Measurements from ENCODE around the gene ARID1A. TPM values are rescaled to one million over a fixed set of nuclear protein-coding genes. Genes with fewer than 3 reads are reported as not detected.

Gene ARID1A
- total and polyA plus RNA-seq, 2 of the 8 experiments (the other 6 are each of a cell fraction or from before 2014, with no cell fraction given), result 52.1 to 103 TPM

DNA sequence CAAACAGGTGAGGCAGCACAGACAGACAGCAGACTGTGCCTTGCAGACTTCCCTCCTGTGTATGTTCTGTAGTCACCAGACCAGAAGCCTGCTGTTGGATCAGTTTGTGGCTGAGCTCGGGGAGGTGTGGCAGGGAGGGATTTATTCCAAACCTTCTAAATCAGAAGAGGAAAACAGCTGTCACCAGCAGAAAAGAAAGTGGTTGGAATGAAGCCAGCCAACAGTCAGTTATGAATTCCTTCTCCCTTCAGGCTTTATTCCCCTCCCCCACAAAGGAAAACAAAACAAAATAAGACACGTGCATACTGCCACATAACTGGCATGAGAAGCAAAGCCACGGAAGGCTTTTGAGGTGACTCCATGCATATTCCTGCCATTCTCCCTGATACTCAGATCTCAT, 72.9 kb downstream of the ARID1A start:
- Histone ChIP-seq H3K23ac (ENCODE audit: insufficient read length) (no peak overlapping the region), H3K27ac (ENCODE audit: low read depth, low read length) (no peak overlapping the region), H3K18ac (ENCODE audit: extremely low read depth, low read length) (no peak overlapping the region), H3K56ac (replicated peaks; ENCODE audit: insufficient read length, low read depth, low read length) (no peak overlapping the region), H3K4me2 (ENCODE audit: insufficient read depth in 1 of 2, low read depth in 2 of 2, low read length in 2 of 2) (no peak overlapping the region), H3K4ac (replicated peaks; ENCODE audit: insufficient read length, low read depth, low read length) (no peak overlapping the region), H4K8ac (ENCODE audit: extremely low read depth, insufficient read depth, low read length) (no peak overlapping the region), H2BK12ac (ENCODE audit: low read depth, low read length) (no peak overlapping the region), H2BK120ac (replicated peaks; ENCODE audit: low read depth, low read length) (no peak overlapping the region), H3K27me3 (replicated peaks in 1 of 4; ENCODE audit: control insufficient read depth in 3 of 4, extremely low read depth in 1 of 4, insufficient read depth in 3 of 4, low read length in 3 of 4) (no peaks in the 10 kb centered on the region), H4K91ac (replicated peaks; ENCODE audit: insufficient read length, low read length) (no peak overlapping the region), H3K9ac (replicated peaks in 1 of 4; ENCODE audit: extremely low read depth in 1 of 4, low read depth in 3 of 4, low read length in 3 of 4) (no peak overlapping the region), H3K79me1 (ENCODE audit: low read depth, low read length) (peaks cover 2% of the 10 kb centered on the region; the same call in 1 of the 2 replicates), H2BK15ac (ENCODE audit: low read length) (no peak overlapping the region), H2BK5ac (ENCODE audit: low read depth, low read length) (no peak overlapping the region), H3K23me2 (ENCODE audit: low read depth, low read length) (no peaks in the 10 kb centered on the region), H2AFZ (ENCODE audit: low read length) (no peak overlapping the region), H3K14ac (ENCODE audit: insufficient read length) (no peak overlapping the region), H3K36me3 (ENCODE audit: control insufficient read depth in 2 of 4, insufficient read depth in 4 of 4, low read length in 3 of 4) (peaks cover 67 to 93% (median 87%) of the 10 kb centered on the region in 4 experiments), H3K79me2 (ENCODE audit: control insufficient read depth in 1 of 2, insufficient read depth in 2 of 2, low read length in 2 of 2) (no peaks in the 10 kb centered on the region), H3K9me3 (ENCODE audit: insufficient read depth in 2 of 2, low read depth in 1 of 2, low read length in 1 of 2) (no peaks in the 10 kb centered on the region), H2AK5ac (ENCODE audit: low read depth, low read length) (no peak overlapping the region), H3K4me3 (ENCODE audit: extremely low read depth in 1 of 4, insufficient read depth in 2 of 4, low read depth in 3 of 4, low read length in 4 of 4) (no peak overlapping the region), H4K5ac (ENCODE audit: insufficient read length, low read depth, low read length) (no peak overlapping the region), H3K4me1 (replicated peaks in 1 of 4; ENCODE audit: control insufficient read depth in 3 of 4, insufficient read depth in 4 of 4, low read length in 3 of 4) (no peaks in the 10 kb centered on the region), H2BK20ac (ENCODE audit: low read length) (no peak overlapping the region), H4K20me1 (replicated peaks in 1 of 2; ENCODE audit: control insufficient read depth in 1 of 2, insufficient read depth in 2 of 2, low read length in 2 of 2) (peaks cover 0 to 16% of the 10 kb centered on the region in 2 experiments)
- WGBS, 2 experiments (ENCODE audit: extremely low coverage in 1 of 2, insufficient coverage in 1 of 2, insufficient read length in 1 of 2, insufficient replicate concordance in 2 of 2, low coverage in 1 of 2, low lambda C conversion rate in 2 of 2, missing lambda C conversion rate in 1 of 2), result 91% methylated on average over 3 of the region's 3 CpGs; no CpG with 5 or more reads in 1 of the 2 experiments
- no peak for FAIRE-seq
- DNase-seq (ENCODE audit: low read depth in 1 of 2, low spot score in 2 of 2), result no peak
- CTCF ChIA-PET (ENCODE audit: partially characterized antibody), result interaction anchor here (0.9 to 1.4 kb wide), 3 partner anchors 9 to 91 kb away, joined by 3 to 5 read pairs (median 4); no protein-coding TSS in a partner anchor
- TF ChIP-seq RNF2 (IDR thresholded peaks at IDR 0.05; ENCODE audit: borderline replicate concordance, low read depth, low read length, missing control alignments, poor library complexity, severe bottlenecking) (no peak), NRF1 (IDR thresholded peaks at IDR 0.05; ENCODE audit: low read depth, low read length) (no peak), TCF12 (IDR thresholded peaks at IDR 0.05; ENCODE audit: low read depth, low read length) (no peak), SP4 (IDR thresholded peaks at IDR 0.05; ENCODE audit: low read length) (no peak), SIRT6 (IDR thresholded peaks at IDR 0.05; ENCODE audit: low read length) (no peak), POLR2AphosphoS5 (IDR thresholded peaks at IDR 0.05; ENCODE audit: low read depth, low read length) (no peak), NANOG (IDR thresholded peaks at IDR 0.05; ENCODE audit: insufficient read depth, low read depth, low read length, poor library complexity, severe bottlenecking) (no peak), JUN (IDR thresholded peaks at IDR 0.05; ENCODE audit: low read depth, low read length) (no peak), HDAC2 (IDR thresholded peaks at IDR 0.05; ENCODE audit: borderline replicate concordance in 1 of 2, low read depth in 2 of 2, low read length in 2 of 2) (no peak), GABPA (IDR thresholded peaks at IDR 0.05; ENCODE audit: borderline replicate concordance, insufficient read depth, low read length) (no peak)
- TF ChIP-seq, protein P1, sequence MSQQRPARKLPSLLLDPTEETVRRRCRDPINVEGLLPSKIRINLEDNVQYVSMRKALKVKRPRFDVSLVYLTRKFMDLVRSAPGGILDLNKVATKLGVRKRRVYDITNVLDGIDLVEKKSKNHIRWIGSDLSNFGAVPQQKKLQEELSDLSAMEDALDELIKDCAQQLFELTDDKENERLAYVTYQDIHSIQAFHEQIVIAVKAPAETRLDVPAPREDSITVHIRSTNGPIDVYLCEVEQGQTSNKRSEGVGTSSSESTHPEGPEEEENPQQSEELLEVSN (IDR thresholded peaks at IDR 0.05), result no peak
- POLR2A ChIA-PET (ENCODE audit: partially characterized antibody), result no interaction called here

Data from H1 (cell line).